H1 (cell line): ENCODE data around the gene USH2A. TPM values are rescaled to one million over a fixed set of nuclear protein-coding genes. Genes with fewer than 3 reads are reported as not detected.

ENCODE experiments used
- CTCF ChIA-PET: fragments of 300-600 bp; sonication (Branson Sonifier 250); formaldehyde crosslinking; loops from one replicate; lab custom pipeline; 2021; ENCODE audit not compliant: partially characterized antibody; lab: Charles Lee
- POLR2A ChIA-PET: fragments of 300-600 bp; sonication (Branson Sonifier 250); formaldehyde crosslinking; loops from one replicate; lab custom pipeline; 2021; ENCODE audit warnings: inconsistent platforms; ENCODE audit not compliant: partially characterized antibody; lab: Charles Lee
- DNase-seq, 2 experiments: peaks; one replicate each; pipeline versions ENCODE4 v3.0.0 to v3.0.0-alpha.2; 2010 to 2022; ENCODE audit warnings: low spot score in 2 of 2, low read depth in 1 of 2, mixed read lengths in 1 of 2
- FAIRE-seq: peaks from 2 replicates; lab custom pipeline; 2011; peaks lifted over from hg19 to GRCh38; lab: Jason Lieb, UNC
- H2AFZ ChIP-seq: 2 replicates; pipeline ENCODE4 v1.8.1; 2012; ENCODE audit warnings: low read length, inconsistent platforms
- H2AK5ac ChIP-seq: 2 replicates; pipeline ENCODE4 v1.6.1; 2013; ENCODE audit warnings: low read depth, low read length
- H2BK120ac ChIP-seq: replicated peaks from 2 replicates; pipeline ENCODE3; 2013; ENCODE audit warnings: low read depth, low read length, inconsistent platforms
- H2BK12ac ChIP-seq: 2 replicates; pipeline ENCODE4 v1.6.1; 2013; ENCODE audit warnings: low read depth, low read length
- H2BK15ac ChIP-seq: 2 replicates; pipeline ENCODE4 v1.6.1; 2013; ENCODE audit warnings: low read length
- H2BK20ac ChIP-seq: 2 replicates; pipeline ENCODE4 v1.6.1; 2013; ENCODE audit warnings: low read length
- H2BK5ac ChIP-seq: 2 replicates; pipeline ENCODE4 v1.6.1; 2013; ENCODE audit warnings: low read depth, low read length
- H3K14ac ChIP-seq: 2 replicates; pipeline ENCODE4 v1.6.1; 2013; ENCODE audit warnings: inconsistent platforms; ENCODE audit not compliant: insufficient read length
- H3K18ac ChIP-seq: 2 replicates; pipeline ENCODE4 v1.6.1; 2013; ENCODE audit warnings: low read length; ENCODE audit errors: extremely low read depth
- H3K23ac ChIP-seq: 2 replicates; pipeline ENCODE4 v1.6.1; 2013; ENCODE audit warnings: inconsistent platforms; ENCODE audit not compliant: insufficient read length
- H3K23me2 ChIP-seq: 2 replicates; pipeline ENCODE4 v1.6.1; 2013; ENCODE audit warnings: low read depth, low read length
- H3K27ac ChIP-seq: 2 replicates; pipeline ENCODE4 v1.6.1; 2011; ENCODE audit warnings: low read depth, low read length, inconsistent platforms
- H3K27me3 ChIP-seq, 4 experiments: replicated peaks in 1 of 4; 1 replicate in 1 of 4; 2 replicates in 3 of 4; pipeline versions ENCODE4 v1.6.1 to v1.8.1; 2011 to 2013; ENCODE audit warnings: low read length in 3 of 4, mild to moderate bottlenecking in 3 of 4, inconsistent platforms in 2 of 4, mixed read lengths in 2 of 4, moderate library complexity in 1 of 4; ENCODE audit not compliant: control insufficient read depth in 3 of 4, insufficient read depth in 3 of 4; ENCODE audit errors: extremely low read depth in 1 of 4
- H3K36me3 ChIP-seq, 4 experiments: 2 replicates each; pipeline versions ENCODE4 v1.6.1 to v1.8.1; 2011 to 2013; ENCODE audit warnings: mild to moderate bottlenecking in 4 of 4, low read length in 3 of 4, moderate library complexity in 2 of 4, control low read depth in 1 of 4, inconsistent platforms in 1 of 4; ENCODE audit not compliant: insufficient read depth in 4 of 4, control insufficient read depth in 2 of 4
- H3K4ac ChIP-seq: replicated peaks from 2 replicates; pipeline ENCODE3; 2013; ENCODE audit warnings: low read length, low read depth, mixed read lengths, inconsistent platforms; ENCODE audit not compliant: insufficient read length
- H3K4me1 ChIP-seq, 4 experiments: replicated peaks in 1 of 4; 1 replicate in 1 of 4; 2 replicates in 3 of 4; pipeline versions ENCODE4 v1.6.1 to v1.8.1; 2011 to 2013; ENCODE audit warnings: low read length in 3 of 4, inconsistent platforms in 2 of 4, mixed read lengths in 1 of 4; ENCODE audit not compliant: insufficient read depth in 4 of 4, control insufficient read depth in 3 of 4
- H3K4me2 ChIP-seq, 2 experiments: 2 replicates each; pipeline versions ENCODE4 v1.6.1 to v1.8.1; 2011 to 2013; ENCODE audit warnings: low read depth in 2 of 2, low read length in 2 of 2, control low read depth in 1 of 2, inconsistent platforms in 1 of 2, mild to moderate bottlenecking in 1 of 2; ENCODE audit not compliant: insufficient read depth in 1 of 2
- H3K4me3 ChIP-seq, 4 experiments: fragments of 200-600, 300-600 bp in 1 of 4; sonication (generic), shearing (Covaris generic), sonication (Bioruptor Twin) in 1 of 4; 2 replicates each; pipeline versions ENCODE4 v1.5.1 to v1.8.1; 2011 to 2016; ENCODE audit warnings: low read length in 4 of 4, low read depth in 3 of 4, control low read depth in 2 of 4, inconsistent platforms in 2 of 4, mild to moderate bottlenecking in 2 of 4, mixed read lengths in 1 of 4, moderate library complexity in 1 of 4; ENCODE audit not compliant: insufficient read depth in 2 of 4; ENCODE audit errors: extremely low read depth in 1 of 4
- H3K56ac ChIP-seq: replicated peaks from 2 replicates; pipeline ENCODE3; 2013; ENCODE audit warnings: low read depth, mild to moderate bottlenecking, mixed read lengths, low read length, inconsistent platforms; ENCODE audit not compliant: insufficient read length
- H3K79me1 ChIP-seq: 2 replicates; pipeline ENCODE4 v1.6.1; 2013; ENCODE audit warnings: low read depth, low read length, control low read depth
- H3K79me2 ChIP-seq, 2 experiments: 2 replicates each; pipeline versions ENCODE4 v1.6.1 to v1.8.1; 2012 to 2013; ENCODE audit warnings: low read length in 2 of 2, mild to moderate bottlenecking in 2 of 2, inconsistent platforms in 1 of 2; ENCODE audit not compliant: insufficient read depth in 2 of 2, control insufficient read depth in 1 of 2
- H3K9ac ChIP-seq, 4 experiments: replicated peaks in 1 of 4; 1 replicate in 1 of 4; 2 replicates in 3 of 4; pipeline versions ENCODE4 v1.6.1 to v1.8.1; 2011 to 2013; ENCODE audit warnings: low read depth in 3 of 4, low read length in 3 of 4, control low read depth in 2 of 4, mild to moderate bottlenecking in 2 of 4, moderate library complexity in 2 of 4, inconsistent platforms in 1 of 4; ENCODE audit errors: extremely low read depth in 1 of 4
- H3K9me3 ChIP-seq, 2 experiments: 2 replicates each; pipeline versions ENCODE4 v1.6.1 to v1.8.1; 2012 to 2013; ENCODE audit warnings: mild to moderate bottlenecking in 2 of 2, moderate library complexity in 2 of 2, control low read depth in 1 of 2, inconsistent platforms in 1 of 2, low read depth in 1 of 2, low read length in 1 of 2, mixed read lengths in 1 of 2; ENCODE audit not compliant: insufficient read depth in 2 of 2
- H4K20me1 ChIP-seq, 2 experiments: replicated peaks in 1 of 2; 2 replicates each; pipeline versions ENCODE3 to v1.8.1; 2011 to 2013; ENCODE audit warnings: inconsistent platforms in 2 of 2, low read length in 2 of 2, mild to moderate bottlenecking in 1 of 2; ENCODE audit not compliant: insufficient read depth in 2 of 2, control insufficient read depth in 1 of 2
- H4K5ac ChIP-seq: 2 replicates; pipeline ENCODE4 v1.6.1; 2013; ENCODE audit warnings: low read length, low read depth, mixed read lengths, inconsistent platforms; ENCODE audit not compliant: insufficient read length
- H4K8ac ChIP-seq: 2 replicates; pipeline ENCODE4 v1.8.0; 2013; ENCODE audit warnings: mild to moderate bottlenecking, moderate library complexity, low read length, inconsistent platforms; ENCODE audit not compliant: insufficient read depth; ENCODE audit errors: extremely low read depth
- H4K91ac ChIP-seq: replicated peaks from 2 replicates; pipeline ENCODE3; 2013; ENCODE audit warnings: low read length, mixed read lengths, inconsistent platforms; ENCODE audit not compliant: insufficient read length
- ATF2 ChIP-seq: IDR thresholded peaks from 2 replicates; pipeline ENCODE4 v1.6.1; 2012; ENCODE audit warnings: low read length, inconsistent platforms
- CBX8 ChIP-seq: fragments of 300-800, 300-1000 bp; sonication (generic); IDR thresholded peaks from 2 replicates; pipeline ENCODE4 v1.7.1; 2016; ENCODE audit warnings: low read depth, low read length, borderline replicate concordance
- EGR1 ChIP-seq: IDR thresholded peaks from 2 replicates; pipeline ENCODE4 v1.6.1; 2011; ENCODE audit warnings: low read depth, low read length, borderline replicate concordance
- GABPA ChIP-seq: IDR thresholded peaks from 2 replicates; pipeline ENCODE4 v1.6.1; 2011; ENCODE audit warnings: mild to moderate bottlenecking, low read length, moderate library complexity, borderline replicate concordance; ENCODE audit not compliant: insufficient read depth
- GTF2F1 ChIP-seq: IDR thresholded peaks from 2 replicates; pipeline ENCODE4 v1.6.1; 2012; ENCODE audit warnings: low read depth, low read length, improper control_type of control experiment, borderline replicate concordance
- KDM1A ChIP-seq: fragments of 200-600, 300-600 bp; sonication (generic); IDR thresholded peaks from 2 replicates; pipeline ENCODE4 v1.7.1; 2016; ENCODE audit warnings: mild to moderate bottlenecking, low read length, borderline replicate concordance
- POLR2A ChIP-seq, 2 experiments: IDR thresholded peaks; 1 replicate in 1 of 2; 2 replicates in 1 of 2; pipeline ENCODE4 v1.6.1; 2011; ENCODE audit warnings: low read depth in 2 of 2, low read length in 2 of 2, mild to moderate bottlenecking in 2 of 2; ENCODE audit errors: control extremely low read depth in 1 of 2
- POU5F1 ChIP-seq: IDR thresholded peaks from 2 replicates; pipeline ENCODE4 v1.6.1; 2011; ENCODE audit warnings: low read depth, mild to moderate bottlenecking, low read length, moderate library complexity
- RAD21 ChIP-seq, 2 experiments: IDR thresholded peaks in 1 of 2; conservative IDR thresholded peaks in 1 of 2; 2 replicates each; pipeline ENCODE4 v1.6.1; 2011; ENCODE audit warnings: low read depth in 2 of 2, low read length in 2 of 2, improper control_type of control experiment in 1 of 2, inconsistent platforms in 1 of 2, mild to moderate bottlenecking in 1 of 2, moderate library complexity in 1 of 2
- RXRA ChIP-seq: IDR thresholded peaks from 2 replicates; pipeline ENCODE4 v1.6.1; 2011; ENCODE audit warnings: low read depth, mild to moderate bottlenecking, low read length, moderate library complexity; ENCODE audit not compliant: insufficient read depth
- SIRT6 ChIP-seq: IDR thresholded peaks from one replicate; pipeline ENCODE4 v1.7.1; 2012; ENCODE audit warnings: low read length, inconsistent platforms
- SIX5 ChIP-seq: IDR thresholded peaks from 2 replicates; pipeline ENCODE4 v1.6.1; 2011; ENCODE audit warnings: mild to moderate bottlenecking, low read depth, low read length
- TAF7 ChIP-seq: optimal IDR thresholded peaks from 2 replicates; pipeline ENCODE3; 2011; ENCODE audit warnings: low read depth, mild to moderate bottlenecking, inconsistent platforms, low read length, moderate library complexity, borderline replicate concordance
- WGBS, 2 experiments: shearing (Covaris generic) in 1 of 2; methylation state at CpG; one replicate each; pipeline versions ENCODE4 v1.1.6 to v1.1.7; 2013 to 2015; ENCODE audit warnings: low lambda C conversion rate in 2 of 2, mixed read lengths in 2 of 2, inconsistent platforms in 1 of 2, low coverage in 1 of 2, missing lambda C conversion rate in 1 of 2; ENCODE audit not compliant: insufficient replicate concordance in 2 of 2, insufficient coverage in 1 of 2, insufficient read length in 1 of 2; ENCODE audit errors: extremely low coverage in 1 of 2, missing lambda C conversion rate in 1 of 2; 5-methylcytosine and 5-hydroxymethylcytosine counted together
- polyA plus RNA-seq, 7 experiments: library from polyadenylated mRNA; depleted of rRNA in 3 of 7; stranded (reverse) in 5 of 7; unstranded in 2 of 7; fragments of >200 nt in 5 of 7; fragments of 200-250 nt in 2 of 7; gene quantifications; 1 replicate in 5 of 7; 2 replicates in 1 of 7; 4 replicates in 1 of 7; pipeline versions ENCODE4 v1.2.1 to v1.2.3, GENCODE V29; 2011 to 2013; ENCODE audit warnings: missing spikeins in 2 of 7, mixed read lengths in 2 of 7
- total RNA-seq: library from RNA; stranded (reverse); fragmentation: NEBNext Ultra II Directional; extraction: Animal tissue kit (Norgen Biotek cat#: 25700); gene quantifications from 2 replicates; pipeline ENCODE4 v1.2.1, GENCODE V29; 2021

The USH2A gene
- total and polyA plus RNA-seq, 2 of the 8 experiments (the other 6 are each of a cell fraction or from before 2014, with no cell fraction given): 0.02 to 0.17 TPM

DNA sequence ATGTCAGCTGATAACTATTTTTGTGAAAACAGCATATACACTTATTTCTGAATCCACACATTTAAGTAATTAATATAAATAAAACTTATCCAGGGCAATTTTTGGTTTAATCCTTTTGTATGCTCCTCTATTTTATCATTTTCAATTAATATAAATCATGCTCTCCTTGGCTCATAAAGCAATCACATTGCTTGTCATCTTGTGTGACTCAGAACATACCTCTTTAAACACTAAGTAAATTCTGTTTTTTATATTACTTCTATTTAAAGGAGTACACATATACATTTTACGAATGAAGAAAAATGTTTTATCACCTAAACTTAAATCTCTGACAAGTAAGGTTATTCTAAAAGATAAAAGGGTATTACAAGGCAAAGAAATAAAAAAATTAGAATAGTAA, 175.3 kb downstream of the USH2A start:
- H3K14ac ChIP-seq: no peak overlapping the region
- H2BK12ac ChIP-seq: no peak overlapping the region
- no peak overlapping the region for H3K4me3 ChIP-seq
- no peak for TF ChIP-seq GABPA
- no peak for TF ChIP-seq KDM1A
- no peak for TF ChIP-seq SIRT6
- TF ChIP-seq RXRA: no peak
- TF ChIP-seq TAF7: no peak
- TF ChIP-seq RAD21 (IDR thresholded peaks at IDR 0.05 in 1 of 2, conservative IDR thresholded peaks at IDR 0.05 in 1 of 2; ENCODE audit: low read depth in 2 of 2, low read length in 2 of 2): no peak
- no peak for TF ChIP-seq CBX8
- no peak for TF ChIP-seq POLR2A (IDR thresholded peaks at IDR 0.05; ENCODE audit: control extremely low read depth in 1 of 2, low read depth in 2 of 2, low read length in 2 of 2)
- TF ChIP-seq EGR1: no peak
- no peak for TF ChIP-seq ATF2
- no peak for TF ChIP-seq POU5F1
- no peak for TF ChIP-seq SIX5
- TF ChIP-seq GTF2F1: no peak
- no peak overlapping the region for H3K18ac ChIP-seq
- CTCF ChIA-PET: interaction anchor here (1.1 to 1.4 kb wide), 3 partner anchors 13 to 27 kb away, joined by 3 to 5 read pairs (median 4); no protein-coding TSS in a partner anchor
- no peaks in the 10 kb centered on the region for H3K79me1 ChIP-seq
- H3K36me3 ChIP-seq: no peaks in the 10 kb centered on the region
- H3K27ac ChIP-seq: no peak overlapping the region
- POLR2A ChIA-PET: no interaction called here
- no peak overlapping the region for H4K8ac ChIP-seq
- no peaks in the 10 kb centered on the region for H3K79me2 ChIP-seq
- peaks cover 0 to 8% (median 6%) of the 10 kb centered on the region in 4 experiments; a peak in 4 of 7 replicates for H3K4me1 ChIP-seq
- H2BK20ac ChIP-seq: no peak overlapping the region
- no peak overlapping the region for H4K91ac ChIP-seq
- peaks cover 0 to 2% (median 0%) of the 10 kb centered on the region in 4 experiments; a peak in 1 of 7 replicates for H3K27me3 ChIP-seq
- H2BK15ac ChIP-seq: no peak overlapping the region
- no peak overlapping the region for H3K4ac ChIP-seq
- no peaks in the 10 kb centered on the region for H3K9me3 ChIP-seq
- H2AFZ ChIP-seq: no peak overlapping the region
- no peak overlapping the region for H4K5ac ChIP-seq
- DNase-seq (no peak), FAIRE-seq (no peak)
- H3K23me2 ChIP-seq: no peaks in the 10 kb centered on the region
- no peak overlapping the region for H3K56ac ChIP-seq
- no peaks in the 10 kb centered on the region for H4K20me1 ChIP-seq
- WGBS, 2 experiments: 94% methylated on average over 1 of the region's 1 CpG; no CpG with 5 or more reads in 1 of the 2 experiments
- no peak overlapping the region for H3K9ac ChIP-seq
- H3K4me2 ChIP-seq: no peak overlapping the region
- no peak overlapping the region for H2BK120ac ChIP-seq
- H3K23ac ChIP-seq: no peak overlapping the region
- no peak overlapping the region for H2BK5ac ChIP-seq
- H2AK5ac ChIP-seq: no peak overlapping the region
